HepG2 (cell line): ENCODE data around the gene RNF113A. TPM values are rescaled to one million over a fixed set of nuclear protein-coding genes. Genes with fewer than 3 reads are reported as not detected.
A peak's percentile ranks its signal among the peaks of the same experiment; 100 is the strongest.

Source experiments
- ASH2L ChIP-seq: fragments of 300-600, 200-600 bp; sonication (generic); IDR thresholded peaks from 2 replicates; pipeline ENCODE4 v1.7.0; 2017; ENCODE audit warnings: low read depth, mild to moderate bottlenecking, moderate library complexity, mixed read lengths, low read length; ENCODE audit not compliant: insufficient read length
- FLYWCH1 ChIP-seq: sonication (generic); formaldehyde crosslinking; IDR thresholded peaks from 2 replicates; pipeline ENCODE4 v1.8.1; 2023; ENCODE audit warnings: mild to moderate bottlenecking, missing genetic modification reagents
- FOXP1 ChIP-seq, 2 experiments: fragments of 450-650 bp in 1 of 2; IDR thresholded peaks; 2 replicates each; pipeline ENCODE4 v1.6.1; 2017 to 2018; ENCODE audit warnings: antibody characterized with exemption in 1 of 2
- IRF2 ChIP-seq: IDR thresholded peaks from 2 replicates; pipeline ENCODE4 v1.6.1; 2018; ENCODE audit warnings: missing genetic modification reagents, missing compliant biosample characterization
- KAT8 ChIP-seq: IDR thresholded peaks from 2 replicates; pipeline ENCODE4 v1.6.1; 2016; ENCODE audit warnings: missing genetic modification reagents, missing compliant biosample characterization
- NCOR1 ChIP-seq: fragments of 200-600 bp; sonication (generic); IDR thresholded peaks from 2 replicates; pipeline ENCODE4 v1.7.0; 2017; ENCODE audit warnings: antibody characterized with exemption, low read length, borderline replicate concordance
- NFYB ChIP-seq: sonication (generic); formaldehyde crosslinking; IDR thresholded peaks from 2 replicates; pipeline ENCODE4 v1.4.0; 2020; ENCODE audit warnings: missing genetic modification reagents
- NRL ChIP-seq: sonication (generic); formaldehyde crosslinking; IDR thresholded peaks from 2 replicates; pipeline ENCODE4 v1.5.0; 2020; ENCODE audit warnings: missing genetic modification reagents, mild to moderate bottlenecking, moderate library complexity, borderline replicate concordance
- POLR2AphosphoS5 ChIP-seq: IDR thresholded peaks from 2 replicates; pipeline ENCODE4 v1.6.1; 2012; ENCODE audit warnings: low read depth, low read length
- SOX13 ChIP-seq, 3 experiments: fragments of 450-650 bp in 1 of 3; sonication (generic) in 1 of 3; formaldehyde crosslinking in 1 of 3; IDR thresholded peaks in 2 of 3; conservative IDR thresholded peaks in 1 of 3; 2 replicates each; pipeline versions ENCODE4 v1.5.0 to v1.6.1; 2016 to 2020; ENCODE audit warnings: antibody characterized with exemption in 1 of 3, mild to moderate bottlenecking in 1 of 3, missing compliant biosample characterization in 1 of 3, missing genetic modification reagents in 1 of 3, moderate library complexity in 1 of 3
- SOX5 ChIP-seq: IDR thresholded peaks from 2 replicates; pipeline ENCODE4 v1.6.1; 2016; ENCODE audit warnings: borderline replicate concordance
- SP4 ChIP-seq: sonication (generic); formaldehyde crosslinking; IDR thresholded peaks from 2 replicates; pipeline ENCODE4 v1.8.1; 2023; ENCODE audit warnings: mild to moderate bottlenecking, missing genetic modification reagents
- SYNCRIP ChIP-seq: fragments of 200-400 bp; formaldehyde crosslinking; IDR thresholded peaks from 2 replicates; pipeline ENCODE4 v1.6.1; 2018; ENCODE audit warnings: mild to moderate bottlenecking, low read depth, low read length; ENCODE audit not compliant: insufficient read depth
- THAP11 ChIP-seq: IDR thresholded peaks from 2 replicates; pipeline ENCODE4 v1.6.1; 2016; ENCODE audit warnings: missing biosample characterization, missing genetic modification reagents
- YEATS4 ChIP-seq: sonication (generic); formaldehyde crosslinking; IDR thresholded peaks from 2 replicates; pipeline ENCODE4 v1.4.0; 2020; ENCODE audit warnings: missing genetic modification reagents, borderline replicate concordance
- ZBTB20 ChIP-seq: sonication (generic); formaldehyde crosslinking; IDR thresholded peaks from 2 replicates; pipeline ENCODE4 v1.8.1; 2023; ENCODE audit warnings: missing genetic modification reagents, low read depth, mild to moderate bottlenecking, borderline replicate concordance
- ZFX ChIP-seq: sonication (generic); formaldehyde crosslinking; IDR thresholded peaks from 2 replicates; pipeline ENCODE4 v1.4.0; 2020; ENCODE audit warnings: mild to moderate bottlenecking, low read depth, missing genetic modification reagents, moderate library complexity
- ZNF615 ChIP-seq: sonication (generic); formaldehyde crosslinking; IDR thresholded peaks from 2 replicates; pipeline ENCODE4 v1.5.0; 2020; ENCODE audit warnings: mild to moderate bottlenecking, missing genetic modification reagents, borderline replicate concordance
- polyA plus RNA-seq, 8 experiments: library from polyadenylated mRNA; depleted of rRNA in 3 of 8; stranded (reverse) in 7 of 8; unstranded in 1 of 8; fragments of >200 nt; fragmentation: Illumina TruSeq in 4 of 8; extraction: Trizol in 4 of 8; gene quantifications; 2 replicates each; pipeline versions ENCODE4 v1.2.1 to v1.2.3, GENCODE V29; 2011 to 2016; ENCODE audit warnings: low read depth in 4 of 8, missing spikeins in 1 of 8, mixed read lengths in 1 of 8; ENCODE audit not compliant: insufficient read depth in 1 of 8
- total RNA-seq, 5 experiments: library from RNA; depleted of rRNA; stranded (reverse); fragments of >200 nt; fragmentation: Illumina TruSeq; extraction: Trizol; gene quantifications; 2 replicates each; pipeline ENCODE4 v1.2.3, GENCODE V29; 2016; ENCODE audit warnings: low read depth in 1 of 5
- TF ChIP-seq, protein P1 (sequence below): sonication (generic); formaldehyde crosslinking; IDR thresholded peaks from 2 replicates; pipeline ENCODE4 v1.8.1; 2022; ENCODE audit warnings: mild to moderate bottlenecking, missing genetic modification reagents
- TF ChIP-seq, protein P2 (sequence below): sonication (generic); formaldehyde crosslinking; IDR thresholded peaks from 2 replicates; pipeline ENCODE4 v1.4.0; 2020; ENCODE audit warnings: mild to moderate bottlenecking, missing genetic modification reagents
- TF ChIP-seq, protein P3 (sequence below): sonication (generic); formaldehyde crosslinking; IDR thresholded peaks from 2 replicates; pipeline ENCODE4 v1.5.1; 2020; ENCODE audit warnings: mild to moderate bottlenecking, missing genetic modification reagents, borderline replicate concordance
- TF ChIP-seq, protein P4 (sequence below): IDR thresholded peaks from 2 replicates; pipeline ENCODE4 v1.6.1; 2016; ENCODE audit warnings: missing genetic modification reagents, missing compliant biosample characterization

Gene RNF113A
- total and polyA plus RNA-seq, 2 of the 13 experiments (the other 11 are each of a cell fraction or from before 2014, with no cell fraction given) = 14.0 to 15.4 TPM

DNA sequence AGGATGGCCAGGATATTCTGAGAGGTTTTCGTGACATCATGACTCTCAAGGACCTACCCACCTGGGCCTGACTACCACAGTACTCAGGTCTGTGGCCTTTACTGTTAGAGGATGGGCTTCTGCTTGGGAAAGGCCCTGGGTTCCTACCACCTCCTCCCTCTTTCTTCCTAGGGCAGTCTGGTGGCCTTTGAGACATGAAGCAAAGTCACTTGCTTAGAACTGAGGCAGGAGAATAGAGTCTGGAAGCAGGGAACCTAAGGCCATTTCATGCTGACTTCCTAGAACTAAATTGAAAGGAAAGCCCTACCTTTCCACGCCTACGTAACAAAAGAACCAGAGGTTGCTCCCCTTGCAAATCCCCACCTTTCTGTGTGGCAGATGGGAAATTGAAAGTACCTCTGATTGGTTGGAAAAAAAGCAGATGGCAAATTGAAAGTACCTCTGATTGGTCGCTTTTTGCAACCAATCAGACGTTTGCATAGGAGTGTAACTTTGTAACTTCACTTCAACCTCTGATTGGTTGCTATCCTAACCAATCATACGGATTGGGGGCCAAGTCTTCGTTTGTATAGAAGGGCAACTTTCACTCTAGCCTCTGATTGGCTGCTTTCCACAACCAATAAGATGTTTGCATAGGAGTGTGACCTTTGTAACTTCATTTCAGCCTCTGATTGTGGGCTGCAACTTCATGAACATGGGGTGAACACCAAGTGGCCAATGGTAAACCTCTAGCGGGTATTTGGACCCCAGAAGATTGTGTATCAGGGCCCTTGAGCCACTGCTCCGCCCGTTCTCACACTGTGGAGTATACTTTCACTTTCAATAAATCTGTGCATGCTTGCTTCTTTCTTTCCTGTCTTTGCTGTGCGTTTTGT, 14.3 kb upstream of the RNF113A start (continued):
- TF ChIP-seq, protein P1, sequence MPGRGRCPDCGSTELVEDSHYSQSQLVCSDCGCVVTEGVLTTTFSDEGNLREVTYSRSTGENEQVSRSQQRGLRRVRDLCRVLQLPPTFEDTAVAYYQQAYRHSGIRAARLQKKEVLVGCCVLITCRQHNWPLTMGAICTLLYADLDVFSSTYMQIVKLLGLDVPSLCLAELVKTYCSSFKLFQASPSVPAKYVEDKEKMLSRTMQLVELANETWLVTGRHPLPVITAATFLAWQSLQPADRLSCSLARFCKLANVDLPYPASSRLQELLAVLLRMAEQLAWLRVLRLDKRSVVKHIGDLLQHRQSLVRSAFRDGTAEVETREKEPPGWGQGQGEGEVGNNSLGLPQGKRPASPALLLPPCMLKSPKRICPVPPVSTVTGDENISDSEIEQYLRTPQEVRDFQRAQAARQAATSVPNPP (CRISPR knock-in tag) = no peak
- TF ChIP-seq SOX5 (CRISPR knock-in tag) (no peak), YEATS4 (CRISPR knock-in tag) (peak; percentile 38), ASH2L (peak; percentile 43), SYNCRIP (no peak), NRL (CRISPR knock-in tag) (no peak), KAT8 (CRISPR knock-in tag) (peak; percentile 64), THAP11 (peak; percentile 75), ZBTB20 (no peak), NCOR1 (peak; percentile 31; the same call in 1 of the 2 replicates), SOX13 (IDR thresholded peaks at IDR 0.05) (no peak), SOX13 (CRISPR knock-in tag; conservative IDR thresholded peaks at IDR 0.05 in 1 of 2, IDR thresholded peaks at IDR 0.05 in 1 of 2) (peak in 1 of 2 experiments; percentile 15; a peak in 1 of 4 replicates), ZFX (CRISPR knock-in tag) (peak; percentile 75), FLYWCH1 (no peak), IRF2 (CRISPR knock-in tag) (peak; percentile 79), ZNF615 (CRISPR knock-in tag) (no peak), SP4 (no peak), POLR2AphosphoS5 (peak; percentile 59), NFYB (CRISPR knock-in tag) (peak; percentile 96), FOXP1 (IDR thresholded peaks at IDR 0.05) (no peak), FOXP1 (CRISPR knock-in tag; IDR thresholded peaks at IDR 0.05) (no peak)
- TF ChIP-seq, protein P2, sequence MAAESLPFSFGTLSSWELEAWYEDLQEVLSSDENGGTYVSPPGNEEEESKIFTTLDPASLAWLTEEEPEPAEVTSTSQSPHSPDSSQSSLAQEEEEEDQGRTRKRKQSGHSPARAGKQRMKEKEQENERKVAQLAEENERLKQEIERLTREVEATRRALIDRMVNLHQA = no peak
- TF ChIP-seq, protein P3, sequence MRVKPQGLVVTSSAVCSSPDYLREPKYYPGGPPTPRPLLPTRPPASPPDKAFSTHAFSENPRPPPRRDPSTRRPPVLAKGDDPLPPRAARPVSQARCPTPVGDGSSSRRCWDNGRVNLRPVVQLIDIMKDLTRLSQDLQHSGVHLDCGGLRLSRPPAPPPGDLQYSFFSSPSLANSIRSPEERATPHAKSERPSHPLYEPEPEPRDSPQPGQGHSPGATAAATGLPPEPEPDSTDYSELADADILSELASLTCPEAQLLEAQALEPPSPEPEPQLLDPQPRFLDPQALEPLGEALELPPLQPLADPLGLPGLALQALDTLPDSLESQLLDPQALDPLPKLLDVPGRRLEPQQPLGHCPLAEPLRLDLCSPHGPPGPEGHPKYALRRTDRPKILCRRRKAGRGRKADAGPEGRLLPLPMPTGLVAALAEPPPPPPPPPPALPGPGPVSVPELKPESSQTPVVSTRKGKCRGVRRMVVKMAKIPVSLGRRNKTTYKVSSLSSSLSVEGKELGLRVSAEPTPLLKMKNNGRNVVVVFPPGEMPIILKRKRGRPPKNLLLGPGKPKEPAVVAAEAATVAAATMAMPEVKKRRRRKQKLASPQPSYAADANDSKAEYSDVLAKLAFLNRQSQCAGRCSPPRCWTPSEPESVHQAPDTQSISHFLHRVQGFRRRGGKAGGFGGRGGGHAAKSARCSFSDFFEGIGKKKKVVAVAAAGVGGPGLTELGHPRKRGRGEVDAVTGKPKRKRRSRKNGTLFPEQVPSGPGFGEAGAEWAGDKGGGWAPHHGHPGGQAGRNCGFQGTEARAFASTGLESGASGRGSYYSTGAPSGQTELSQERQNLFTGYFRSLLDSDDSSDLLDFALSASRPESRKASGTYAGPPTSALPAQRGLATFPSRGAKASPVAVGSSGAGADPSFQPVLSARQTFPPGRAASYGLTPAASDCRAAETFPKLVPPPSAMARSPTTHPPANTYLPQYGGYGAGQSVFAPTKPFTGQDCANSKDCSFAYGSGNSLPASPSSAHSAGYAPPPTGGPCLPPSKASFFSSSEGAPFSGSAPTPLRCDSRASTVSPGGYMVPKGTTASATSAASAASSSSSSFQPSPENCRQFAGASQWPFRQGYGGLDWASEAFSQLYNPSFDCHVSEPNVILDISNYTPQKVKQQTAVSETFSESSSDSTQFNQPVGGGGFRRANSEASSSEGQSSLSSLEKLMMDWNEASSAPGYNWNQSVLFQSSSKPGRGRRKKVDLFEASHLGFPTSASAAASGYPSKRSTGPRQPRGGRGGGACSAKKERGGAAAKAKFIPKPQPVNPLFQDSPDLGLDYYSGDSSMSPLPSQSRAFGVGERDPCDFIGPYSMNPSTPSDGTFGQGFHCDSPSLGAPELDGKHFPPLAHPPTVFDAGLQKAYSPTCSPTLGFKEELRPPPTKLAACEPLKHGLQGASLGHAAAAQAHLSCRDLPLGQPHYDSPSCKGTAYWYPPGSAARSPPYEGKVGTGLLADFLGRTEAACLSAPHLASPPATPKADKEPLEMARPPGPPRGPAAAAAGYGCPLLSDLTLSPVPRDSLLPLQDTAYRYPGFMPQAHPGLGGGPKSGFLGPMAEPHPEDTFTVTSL (CRISPR knock-in tag) = no peak
- TF ChIP-seq, protein P4, sequence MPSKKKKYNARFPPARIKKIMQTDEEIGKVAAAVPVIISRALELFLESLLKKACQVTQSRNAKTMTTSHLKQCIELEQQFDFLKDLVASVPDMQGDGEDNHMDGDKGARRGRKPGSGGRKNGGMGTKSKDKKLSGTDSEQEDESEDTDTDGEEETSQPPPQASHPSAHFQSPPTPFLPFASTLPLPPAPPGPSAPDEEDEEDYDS (CRISPR knock-in tag) = peak; percentile 53; the same call in 1 of the 2 replicates
